Neutrophil (primary cell): ENCODE measurements around the gene ANGPT4.
"Not testable (repeated sequence)": the region's sequence is repeated elsewhere in the genome, so short reads cannot be mapped to it uniquely, and the experiment has no call there.

ENCODE experiments used
- H3K27ac ChIP-seq: fragments of 200-600 bp; sonication (generic); 2 replicates; pipeline ENCODE4 v1.5.1; 2016; ENCODE audit warnings: mild to moderate bottlenecking, moderate library complexity
- H3K27me3 ChIP-seq: fragments of 200-600 bp; sonication (generic); 2 replicates; pipeline ENCODE4 v1.6.0; 2016; ENCODE audit warnings: mild to moderate bottlenecking
- H3K36me3 ChIP-seq: fragments of 200-600 bp; sonication (generic); 2 replicates; pipeline ENCODE4 v1.5.1; 2017
- H3K4me1 ChIP-seq, 2 experiments: fragments of 200-600 bp in 1 of 2; sonication (generic) in 1 of 2; 1 replicate in 1 of 2; 2 replicates in 1 of 2; pipeline versions ENCODE4 v1.5.1 to v1.6.1; 2013 to 2016; ENCODE audit warnings: low read depth in 1 of 2, low read length in 1 of 2, mild to moderate bottlenecking in 1 of 2, moderate library complexity in 1 of 2; ENCODE audit not compliant: control insufficient read depth in 1 of 2, insufficient read depth in 1 of 2
- H3K4me3 ChIP-seq, 2 experiments: fragments of 200-600 bp in 1 of 2; sonication (generic) in 1 of 2; 1 replicate in 1 of 2; 2 replicates in 1 of 2; pipeline ENCODE4 v1.5.1; 2013 to 2016; ENCODE audit warnings: low read depth in 1 of 2, low read length in 1 of 2, mild to moderate bottlenecking in 1 of 2, moderate library complexity in 1 of 2
- H3K9me3 ChIP-seq: fragments of 200-600 bp; sonication (generic); 2 replicates; pipeline ENCODE4 v1.5.1; 2016
- CTCF ChIP-seq: fragments of 200-600 bp; sonication (generic); IDR thresholded peaks from 2 replicates; pipeline ENCODE4 v1.5.1; 2016; ENCODE audit warnings: antibody characterized with exemption

Gene ANGPT4

GRCh38 chr20:831956-832355 lies 84.2 kb downstream of the ANGPT4 start:
- no peak overlapping the region for H3K4me3 ChIP-seq
- peaks cover 26 to 39% of the 10 kb centered on the region in 2 experiments for H3K4me1 ChIP-seq
- no peak for TF ChIP-seq CTCF
- H3K27ac ChIP-seq: no peak overlapping the region
- no peaks in the 10 kb centered on the region for H3K9me3 ChIP-seq
- no peaks in the 10 kb centered on the region for H3K27me3 ChIP-seq
- no peaks in the 10 kb centered on the region for H3K36me3 ChIP-seq

- Histone ChIP-seq H3K4me3 (no peak overlapping the region), H3K27me3 (no peaks in the 10 kb centered on the region), H3K27ac (no peak overlapping the region), H3K4me1 (peaks cover 26 to 32% of the 10 kb centered on the region in 2 experiments), H3K36me3 (no peaks in the 10 kb centered on the region), H3K9me3 (no peaks in the 10 kb centered on the region)
- no peak for TF ChIP-seq CTCF
These were observed 84.9 kb downstream of the ANGPT4 start for GRCh38 chr20:831251-831650.

- peaks cover 20 to 24% of the 10 kb centered on the region in 2 experiments for H3K4me1 ChIP-seq
- no peak for TF ChIP-seq CTCF
- H3K36me3 ChIP-seq: no peaks in the 10 kb centered on the region
- no peak overlapping the region for H3K4me3 ChIP-seq
- no peaks in the 10 kb centered on the region for H3K27me3 ChIP-seq
- no peaks in the 10 kb centered on the region for H3K9me3 ChIP-seq
- H3K27ac ChIP-seq: no peak overlapping the region
These were observed 86.1 kb downstream of the ANGPT4 start for GRCh38 chr20:830011-830521.

GRCh38 chr20:829551-829950 lies 86.6 kb downstream of the ANGPT4 start:
- Histone ChIP-seq H3K9me3 (no peaks in the 10 kb centered on the region), H3K27ac (no peak overlapping the region), H3K4me1 (peaks cover 15 to 20% of the 10 kb centered on the region in 2 experiments), H3K4me3 (no peak overlapping the region), H3K27me3 (no peaks in the 10 kb centered on the region), H3K36me3 (no peaks in the 10 kb centered on the region)
- TF ChIP-seq CTCF: no peak

- Histone ChIP-seq H3K27ac (no peak overlapping the region), H3K27me3 (no peaks in the 10 kb centered on the region), H3K36me3 (no peaks in the 10 kb centered on the region), H3K4me3 (no peak overlapping the region), H3K9me3 (no peaks in the 10 kb centered on the region), H3K4me1 (peaks cover 9 to 14% of the 10 kb centered on the region in 2 experiments)
- no peak for TF ChIP-seq CTCF
These were observed 87.1 kb downstream of the ANGPT4 start for GRCh38 chr20:828987-829386.

GRCh38 chr20:827981-828380 lies 88.2 kb downstream of the ANGPT4 start:
- H3K36me3 ChIP-seq, H3K9me3 ChIP-seq, H3K4me3 ChIP-seq, H3K4me1 ChIP-seq, H3K27ac ChIP-seq, H3K27me3 ChIP-seq: not testable (repeated sequence)
